SK-N-SH (cell line): Measurements from ENCODE around the gene ZSWIM7.

Experiments used
- EZH2phosphoT487 ChIP-seq: fragments of 200-600 bp; sonication (generic); IDR thresholded peaks from 2 replicates; pipeline ENCODE4 v1.6.1; 2017; ENCODE audit warnings: low read depth, mixed run types, mild to moderate bottlenecking, antibody characterized with exemption, moderate library complexity, borderline replicate concordance
- GATA2 ChIP-seq: sonication (generic); formaldehyde crosslinking; IDR thresholded peaks from 2 replicates; pipeline ENCODE4 v1.5.0; 2020; ENCODE audit warnings: mild to moderate bottlenecking, missing genetic modification reagents
- MXI1 ChIP-seq: IDR thresholded peaks from 2 replicates; pipeline ENCODE4 v1.6.1; 2012; ENCODE audit warnings: mild to moderate bottlenecking, low read depth, low read length, improper control_type of control experiment
- POLR2AphosphoS5 ChIP-seq: IDR thresholded peaks from 2 replicates; pipeline ENCODE4 v1.6.1; 2012; ENCODE audit warnings: low read depth, low read length
- RAD21 ChIP-seq: IDR thresholded peaks from 2 replicates; pipeline ENCODE4 v1.6.1; 2012; ENCODE audit warnings: mild to moderate bottlenecking, low read length
- RXRA ChIP-seq: IDR thresholded peaks from 2 replicates; pipeline ENCODE4 v1.4.0; 2012; ENCODE audit warnings: low read depth, mild to moderate bottlenecking, borderline replicate concordance
- SMC3 ChIP-seq: IDR thresholded peaks from 2 replicates; pipeline ENCODE4 v1.6.1; 2012; ENCODE audit warnings: low read depth, low read length, improper control_type of control experiment
- TF ChIP-seq, protein P1 (sequence below): fragments of 200-600 bp; sonication (generic); IDR thresholded peaks from 2 replicates; pipeline ENCODE4 v1.6.1; 2017; ENCODE audit warnings: antibody characterized with exemption, mild to moderate bottlenecking, moderate library complexity
- TF ChIP-seq, protein P2 (sequence below): fragments of 150-350 bp; IDR thresholded peaks from 2 replicates; pipeline ENCODE4 v1.6.1; 2017; ENCODE audit warnings: antibody characterized with exemption, low read length, low read depth, borderline replicate concordance

DNA sequence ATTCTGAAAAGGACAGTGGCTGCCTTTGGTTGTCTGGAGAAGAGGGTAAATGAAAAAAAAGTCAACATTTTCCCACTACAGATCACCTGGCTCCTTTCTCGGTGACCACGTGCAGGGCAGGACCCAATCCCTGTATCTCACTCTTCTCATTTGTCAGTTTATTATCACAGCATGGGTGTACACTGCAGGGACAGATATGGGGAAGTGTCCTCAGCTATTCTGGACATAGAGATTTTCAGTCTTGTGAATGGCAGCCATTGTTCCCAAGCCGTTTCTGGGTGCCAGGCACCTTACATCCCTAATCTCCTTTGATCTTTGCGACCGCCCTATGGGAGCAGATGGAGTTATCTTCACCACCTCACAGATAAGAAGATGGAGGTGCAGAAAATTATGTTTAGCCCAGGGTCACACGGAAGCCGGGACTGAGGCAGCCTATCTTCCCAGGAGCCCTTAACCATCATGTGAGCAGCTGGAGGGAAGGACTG lies 47.4 kb downstream of the ZSWIM7 start:
- TF ChIP-seq, protein P1, sequence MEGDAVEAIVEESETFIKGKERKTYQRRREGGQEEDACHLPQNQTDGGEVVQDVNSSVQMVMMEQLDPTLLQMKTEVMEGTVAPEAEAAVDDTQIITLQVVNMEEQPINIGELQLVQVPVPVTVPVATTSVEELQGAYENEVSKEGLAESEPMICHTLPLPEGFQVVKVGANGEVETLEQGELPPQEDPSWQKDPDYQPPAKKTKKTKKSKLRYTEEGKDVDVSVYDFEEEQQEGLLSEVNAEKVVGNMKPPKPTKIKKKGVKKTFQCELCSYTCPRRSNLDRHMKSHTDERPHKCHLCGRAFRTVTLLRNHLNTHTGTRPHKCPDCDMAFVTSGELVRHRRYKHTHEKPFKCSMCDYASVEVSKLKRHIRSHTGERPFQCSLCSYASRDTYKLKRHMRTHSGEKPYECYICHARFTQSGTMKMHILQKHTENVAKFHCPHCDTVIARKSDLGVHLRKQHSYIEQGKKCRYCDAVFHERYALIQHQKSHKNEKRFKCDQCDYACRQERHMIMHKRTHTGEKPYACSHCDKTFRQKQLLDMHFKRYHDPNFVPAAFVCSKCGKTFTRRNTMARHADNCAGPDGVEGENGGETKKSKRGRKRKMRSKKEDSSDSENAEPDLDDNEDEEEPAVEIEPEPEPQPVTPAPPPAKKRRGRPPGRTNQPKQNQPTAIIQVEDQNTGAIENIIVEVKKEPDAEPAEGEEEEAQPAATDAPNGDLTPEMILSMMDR: no peak
- no peak for TF ChIP-seq RAD21
- no peak for TF ChIP-seq SMC3
- no peak for TF ChIP-seq MXI1
- TF ChIP-seq, protein P2, sequence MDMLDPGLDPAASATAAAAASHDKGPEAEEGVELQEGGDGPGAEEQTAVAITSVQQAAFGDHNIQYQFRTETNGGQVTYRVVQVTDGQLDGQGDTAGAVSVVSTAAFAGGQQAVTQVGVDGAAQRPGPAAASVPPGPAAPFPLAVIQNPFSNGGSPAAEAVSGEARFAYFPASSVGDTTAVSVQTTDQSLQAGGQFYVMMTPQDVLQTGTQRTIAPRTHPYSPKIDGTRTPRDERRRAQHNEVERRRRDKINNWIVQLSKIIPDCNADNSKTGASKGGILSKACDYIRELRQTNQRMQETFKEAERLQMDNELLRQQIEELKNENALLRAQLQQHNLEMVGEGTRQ: no peak
- TF ChIP-seq POLR2AphosphoS5: no peak
- TF ChIP-seq EZH2phosphoT487: no peak
- no peak for TF ChIP-seq RXRA
- TF ChIP-seq GATA2 (CRISPR knock-in tag): no peak
